GM19468 (cell line): Measurements from ENCODE around the gene RGPD5.
"Not testable (repeated sequence)": the region's sequence is repeated elsewhere in the genome, so short reads cannot be mapped to it uniquely, and the experiment has no call there.

Source experiments
- ATAC-seq: cut with Tn5 transposase; IDR thresholded peaks from one replicate; pipeline ENCODE4 v1.9.1; 2021; ENCODE audit warnings: mild to moderate bottlenecking, moderate library complexity, moderate number of reproducible peaks; ENCODE audit not compliant: unreplicated experiment; ENCODE audit errors: extremely low read depth

RGPD5 gene

GRCh38 chr2:109889909-109890308 lies 95.8 kb downstream of the RGPD5 start:
- ATAC-seq, result not testable (repeated sequence)

- not testable (repeated sequence) for ATAC-seq
Observed at GRCh38 chr2:109891024-109891423, 96.9 kb downstream of the RGPD5 start.

- not testable (repeated sequence) for ATAC-seq
Observed at GRCh38 chr2:109893736-109894135, 99.6 kb downstream of the RGPD5 start.

GRCh38 chr2:109894141-109894540 lies 100.0 kb downstream of the RGPD5 start:
- ATAC-seq, result not testable (repeated sequence)

- ATAC-seq, result not testable (repeated sequence)
Observed at GRCh38 chr2:109895090-109895869, 101.2 kb downstream of the RGPD5 start.

GRCh38 chr2:109896212-109896611 lies 102.1 kb downstream of the RGPD5 start:
- ATAC-seq, result peak; percentile 66

- ATAC-seq, result not testable (repeated sequence)
Observed at GRCh38 chr2:109897769-109898461, 103.8 kb downstream of the RGPD5 start.

- ATAC-seq, result not testable (repeated sequence)
Observed at GRCh38 chr2:109898462-109899336, 104.6 kb downstream of the RGPD5 start, which contains the start of gene LIMS3. LIMS3 (plus strand) TSS chr2:109898688; CDS start chr2:109898729, 41 bp downstream.

GRCh38 chr2:109905796-109906195 lies 111.7 kb downstream of the RGPD5 start:
- peak; percentile 20 for ATAC-seq
